Measurements from ENCODE around the gene CRHR1. TPM values are rescaled to one million over a fixed set of nuclear protein-coding genes. Genes with fewer than 3 reads are reported as not detected.

Gene CRHR1
- under 1 TPM in 1 of 4 donors, not detected in 3; 0.33 TPM for total RNA-seq
- polyA plus RNA-seq = not detected

DNA sequence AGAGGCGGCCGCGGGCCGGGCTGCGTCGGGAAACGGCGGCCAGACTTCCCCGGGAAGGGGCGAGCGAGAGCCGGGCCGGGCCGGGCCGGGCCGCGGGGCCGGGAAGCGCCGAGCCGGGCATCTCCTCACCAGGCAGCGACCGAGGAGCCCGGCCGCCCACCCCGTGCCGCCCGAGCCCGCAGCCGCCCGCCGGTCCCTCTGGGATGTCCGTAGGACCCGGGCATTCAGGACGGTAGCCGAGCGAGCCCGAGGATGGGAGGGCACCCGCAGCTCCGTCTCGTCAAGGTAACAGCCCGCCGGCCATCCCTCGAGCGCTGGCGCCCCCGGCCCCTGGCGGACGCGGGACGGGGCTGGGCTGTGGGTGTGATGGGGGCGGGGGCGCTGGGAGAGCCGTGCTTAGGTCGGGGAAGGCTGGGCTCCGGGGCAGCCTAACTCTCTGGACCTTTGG is at the start of gene CRHR1:
CRHR1 (plus strand) TSS at position 28 of the 448 bp plus-strand sequence; CDS start at position 253, 225 bp downstream.
- WGBS, 2 donors = 1% methylated on average over 56 of the region's 56 CpGs
- H3K27me3 ChIP-seq = peaks cover 23 to 66% (median 33%) of the 10 kb centered on the region in 3 donors
- H3K9me3 ChIP-seq = no peaks in the 10 kb centered on the region
- peaks cover 0 to 25% (median 23%) of the 10 kb centered on the region in 4 donors for H3K4me1 ChIP-seq
- no peak for TF ChIP-seq POLR2AphosphoS5 (IDR thresholded peaks at IDR 0.05)
- TF ChIP-seq EP300 (IDR thresholded peaks at IDR 0.05) = no peak
- TF ChIP-seq POLR2A (IDR thresholded peaks at IDR 0.05) = no peak
- TF ChIP-seq CTCF (IDR thresholded peaks at IDR 0.05) = no peak
- no peak for DNase-seq
- intact Hi-C loops (cut with DNase I) = no loop called here
- peak within 1 kb of the TSS; percentile 15 to 52 (median 44) for H3K4me3 ChIP-seq
- no peak within 1 kb of the TSS for H3K27ac ChIP-seq
- no peaks in the 10 kb centered on the region for H3K36me3 ChIP-seq

DNA sequence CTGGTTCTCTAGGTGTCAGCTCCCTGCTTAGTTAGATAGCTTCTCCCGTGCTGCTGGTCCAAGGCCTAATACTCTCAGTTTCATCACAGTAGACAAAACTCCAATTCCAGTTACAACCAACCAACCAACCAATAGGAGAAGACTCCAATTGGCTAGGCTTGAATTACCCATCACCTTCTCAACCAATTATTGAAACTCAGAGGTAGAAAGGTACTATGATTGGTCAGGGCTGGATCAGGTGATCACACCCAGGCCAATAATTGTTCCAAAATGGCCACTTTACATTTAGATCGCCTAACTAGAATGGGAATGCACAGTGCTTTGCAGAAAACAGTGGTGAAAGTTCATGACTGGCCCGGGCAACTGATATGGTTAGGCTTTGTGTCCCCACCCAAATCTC is 49.5 kb upstream of the CRHR1 start:
- intact Hi-C loops (cut with DNase I) = no loop called here
- TF ChIP-seq POLR2A (IDR thresholded peaks at IDR 0.05) (no peak), EP300 (IDR thresholded peaks at IDR 0.05) (no peak), CTCF (IDR thresholded peaks at IDR 0.05) (no peak), POLR2AphosphoS5 (IDR thresholded peaks at IDR 0.05) (no peak)
- Histone ChIP-seq H3K4me1 (no peaks in the 10 kb centered on the region), H3K27me3 (peaks cover 0 to 11% (median 0%) of the 10 kb centered on the region in 3 donors), H3K36me3 (no peaks in the 10 kb centered on the region), H3K4me3 (no peak overlapping the region), H3K27ac (no peak overlapping the region), H3K9me3 (peaks cover 0 to 13% (median 9%) of the 10 kb centered on the region in 4 donors)
- 82 to 86% methylated on average over 3 of the region's 3 CpGs for WGBS, 2 donors
- no peak for DNase-seq

DNA sequence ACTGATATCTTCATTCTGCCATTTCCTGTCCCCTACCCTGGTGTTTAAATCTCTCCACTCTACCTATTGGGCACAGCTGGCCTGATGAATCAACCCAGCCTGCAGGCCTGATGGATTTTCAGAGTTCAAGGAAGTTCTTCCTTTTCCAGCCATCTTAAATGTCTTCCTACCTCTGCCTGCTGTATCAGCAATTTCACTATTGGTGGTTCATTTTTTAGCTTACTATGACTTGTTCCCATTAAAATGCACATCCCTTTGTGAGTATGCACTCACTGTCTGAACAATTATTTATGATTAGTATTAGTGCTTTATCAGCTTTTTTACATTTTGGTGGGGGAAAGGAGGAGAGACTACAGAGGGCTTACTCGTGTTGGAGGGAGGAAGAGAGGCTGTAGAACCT is 48.6 kb upstream of the CRHR1 start:
- TF ChIP-seq POLR2A (IDR thresholded peaks at IDR 0.05) (no peak), POLR2AphosphoS5 (IDR thresholded peaks at IDR 0.05) (no peak), CTCF (IDR thresholded peaks at IDR 0.05) (no peak), EP300 (IDR thresholded peaks at IDR 0.05) (no peak)
- no peaks in the 10 kb centered on the region for H3K4me1 ChIP-seq
- H3K9me3 ChIP-seq = peaks cover 0 to 12% (median 6%) of the 10 kb centered on the region in 4 donors
- peaks cover 0 to 11% (median 0%) of the 10 kb centered on the region in 3 donors for H3K27me3 ChIP-seq
- intact Hi-C loops (cut with DNase I) = no loop called here
- DNase-seq = no peak
- H3K27ac ChIP-seq = no peak overlapping the region
- H3K4me3 ChIP-seq = no peak overlapping the region
- WGBS, 2 donors = 8 to 46% methylated on average over 1 of the region's 1 CpG
- no peaks in the 10 kb centered on the region for H3K36me3 ChIP-seq

- intact Hi-C loops (cut with DNase I) = no loop called here
- no peak overlapping the region for H3K4me3 ChIP-seq
- H3K36me3 ChIP-seq = no peaks in the 10 kb centered on the region
- H3K4me1 ChIP-seq = no peaks in the 10 kb centered on the region
- 85 to 88% methylated on average over 2 of the region's 2 CpGs for WGBS, 2 donors
- H3K27me3 ChIP-seq = peaks cover 0 to 29% (median 3%) of the 10 kb centered on the region in 3 donors
- TF ChIP-seq EP300 (IDR thresholded peaks at IDR 0.05) = no peak
- no peak for TF ChIP-seq CTCF (IDR thresholded peaks at IDR 0.05)
- TF ChIP-seq POLR2AphosphoS5 (IDR thresholded peaks at IDR 0.05) = no peak
- TF ChIP-seq POLR2A (IDR thresholded peaks at IDR 0.05) = no peak
- DNase-seq = no peak
- H3K9me3 ChIP-seq = no peaks in the 10 kb centered on the region
- no peak overlapping the region for H3K27ac ChIP-seq
Measured at GRCh38 chr17:45739786-45740185, 44.3 kb upstream of the CRHR1 start.
